Activated CD8-positive, alpha-beta memory T cell treated with anti-CD3 and anti-CD28 coated beads, Interleukin-2, amount 50 U/mL, for 1 hour (primary cell): Measurements from ENCODE around the gene SLC37A2.

ENCODE experiments used
- DNase-seq: peaks from one replicate; pipeline ENCODE4 v3.0.0-alpha.2; 2020; ENCODE audit errors: extremely low read depth

Gene SLC37A2

GRCh38 chr11:125071435-125071834 is 8.3 kb downstream of the SLC37A2 start:
- DNase-seq, result no peak

- DNase-seq, result no peak
Observed at GRCh38 chr11:125071846-125072217, 8.7 kb downstream of the SLC37A2 start.

- DNase-seq, result no peak
Observed at GRCh38 chr11:125072218-125072960, 9.3 kb downstream of the SLC37A2 start.

- no peak for DNase-seq
Observed at GRCh38 chr11:125072961-125073590, 10.0 kb downstream of the SLC37A2 start.

GRCh38 chr11:125073616-125074483 is 10.7 kb downstream of the SLC37A2 start:
- no peak for DNase-seq

- DNase-seq, result no peak
Observed at GRCh38 chr11:125074511-125075241, 11.6 kb downstream of the SLC37A2 start.

GRCh38 chr11:125075242-125075625 is 12.1 kb downstream of the SLC37A2 start:
- DNase-seq, result no peak

GRCh38 chr11:125075900-125076317 is 12.8 kb downstream of the SLC37A2 start:
- no peak for DNase-seq

GRCh38 chr11:125076378-125076945 is 13.4 kb downstream of the SLC37A2 start:
- no peak for DNase-seq

- no peak for DNase-seq
Observed at GRCh38 chr11:125078016-125078415, 14.9 kb downstream of the SLC37A2 start.

- no peak for DNase-seq
Observed at GRCh38 chr11:125078516-125079140, 15.5 kb downstream of the SLC37A2 start.

GRCh38 chr11:125079151-125079877 is 16.2 kb downstream of the SLC37A2 start:
- no peak for DNase-seq

GRCh38 chr11:125079878-125080530 is 16.9 kb downstream of the SLC37A2 start:
- no peak for DNase-seq

GRCh38 chr11:125080531-125080911 is 17.4 kb downstream of the SLC37A2 start:
- no peak for DNase-seq

GRCh38 chr11:125081098-125081798 is 18.1 kb downstream of the SLC37A2 start:
- no peak for DNase-seq

GRCh38 chr11:125082040-125082439 is 18.9 kb downstream of the SLC37A2 start:
- DNase-seq, result no peak

GRCh38 chr11:125082611-125083311 is 19.7 kb downstream of the SLC37A2 start:
- no peak for DNase-seq

- DNase-seq, result no peak
Observed at GRCh38 chr11:125083312-125084056, 20.4 kb downstream of the SLC37A2 start.
